CD14-positive monocyte (primary cell): ENCODE results near the gene ADGRF5. TPM values are rescaled to one million over a fixed set of nuclear protein-coding genes. Genes with fewer than 3 reads are reported as not detected.

Source experiments
- DNase-seq, 3 donors: peaks; one replicate each; pipeline ENCODE4 v3.0.0-alpha.2; 2011 to 2022
- H2AFZ ChIP-seq: 2 replicates; pipeline ENCODE4 v1.6.0; 2012; ENCODE audit warnings: mild to moderate bottlenecking, low read depth, low read length, inconsistent platforms; ENCODE audit not compliant: insufficient read depth, poor library complexity, severe bottlenecking
- H3K27ac ChIP-seq, 2 donors: 1 replicate in 1 of 2; 2 replicates in 1 of 2; pipeline ENCODE4 v1.5.1; 2012 to 2013; ENCODE audit warnings: low read length in 2 of 2, control low read depth in 1 of 2, inconsistent platforms in 1 of 2, low read depth in 1 of 2, mild to moderate bottlenecking in 1 of 2
- H3K27me3 ChIP-seq, 2 donors: one replicate each; pipeline versions ENCODE4 v1.6.0 to v1.6.1; 2011 to 2013; ENCODE audit warnings: low read length in 2 of 2; ENCODE audit not compliant: control insufficient read depth in 2 of 2, insufficient read depth in 2 of 2
- H3K36me3 ChIP-seq, 2 donors: replicated peaks in 1 of 2; 1 replicate in 1 of 2; 2 replicates in 1 of 2; pipeline versions ENCODE4 v1.5.1 to v1.6.1; 2012 to 2013; ENCODE audit warnings: low read length in 2 of 2, control low read depth in 1 of 2, inconsistent platforms in 1 of 2, mild to moderate bottlenecking in 1 of 2; ENCODE audit not compliant: insufficient read depth in 2 of 2, control insufficient read depth in 1 of 2
- H3K4me1 ChIP-seq, 2 donors: 1 replicate in 1 of 2; 2 replicates in 1 of 2; pipeline versions ENCODE4 v1.5.1 to v1.6.1; 2012 to 2013; ENCODE audit warnings: low read length in 2 of 2, control low read depth in 1 of 2, inconsistent platforms in 1 of 2, mild to moderate bottlenecking in 1 of 2, moderate library complexity in 1 of 2; ENCODE audit not compliant: insufficient read depth in 2 of 2, control insufficient read depth in 1 of 2
- H3K4me2 ChIP-seq: replicated peaks from 2 replicates; pipeline ENCODE3; 2012; ENCODE audit warnings: low read length, moderate library complexity, mild to moderate bottlenecking; ENCODE audit not compliant: poor library complexity, severe bottlenecking; ENCODE audit errors: extremely low read depth
- H3K4me3 ChIP-seq, 3 experiments: fragments of 200-600 bp in 1 of 3; sonication (generic) in 1 of 3; replicated peaks in 1 of 3; 1 replicate in 2 of 3; 2 replicates in 1 of 3; pipeline ENCODE4 v1.5.1; 2011 to 2013; ENCODE audit warnings: low read length in 3 of 3, mild to moderate bottlenecking in 3 of 3, control low read depth in 2 of 3, low read depth in 2 of 3, inconsistent platforms in 1 of 3, moderate library complexity in 1 of 3
- H3K79me2 ChIP-seq: 2 replicates; pipeline ENCODE4 v1.6.0; 2012; ENCODE audit warnings: mild to moderate bottlenecking, control low read depth, inconsistent platforms, low read length, moderate library complexity; ENCODE audit not compliant: insufficient read depth
- H3K9ac ChIP-seq: 2 replicates; pipeline ENCODE4 v1.6.0; 2017; ENCODE audit warnings: low read length, mild to moderate bottlenecking; ENCODE audit not compliant: insufficient read depth, poor library complexity, severe bottlenecking
- H3K9me3 ChIP-seq, 2 donors: replicated peaks in 1 of 2; 1 replicate in 1 of 2; 2 replicates in 1 of 2; pipeline versions ENCODE4 v1.5.1 to v1.6.1; 2012 to 2013; ENCODE audit warnings: low read length in 2 of 2, control low read depth in 1 of 2; ENCODE audit not compliant: control insufficient read depth in 1 of 2, insufficient read depth in 1 of 2
- H4K20me1 ChIP-seq: 2 replicates; pipeline ENCODE4 v1.6.0; 2012; ENCODE audit warnings: mild to moderate bottlenecking, low read length, control low read depth, moderate library complexity; ENCODE audit not compliant: insufficient read depth
- H3K27ac Mint-ChIP-seq, 7 donors: one replicate each; pipeline ENCODE4 v1.8.0; 2020; ENCODE audit warnings: mild to moderate bottlenecking in 7 of 7, mixed read lengths in 7 of 7, moderate library complexity in 6 of 7, inconsistent platforms in 2 of 7
- H3K27me3 Mint-ChIP-seq, 3 donors: one replicate each; pipeline ENCODE4 v1.8.0; 2021 to 2022; ENCODE audit warnings: low read depth in 3 of 3, mild to moderate bottlenecking in 3 of 3, mixed read lengths in 3 of 3, moderate library complexity in 3 of 3, inconsistent platforms in 1 of 3
- H3K36me3 Mint-ChIP-seq, 2 donors: one replicate each; pipeline ENCODE4 v1.8.0; 2020; ENCODE audit warnings: mixed read lengths in 2 of 2, inconsistent platforms in 1 of 2, mild to moderate bottlenecking in 1 of 2
- H3K4me1 Mint-ChIP-seq: one replicate; pipeline ENCODE4 v1.8.0; 2020; ENCODE audit warnings: mild to moderate bottlenecking, mixed read lengths
- H3K4me3 Mint-ChIP-seq, 2 donors: one replicate each; pipeline ENCODE4 v1.8.0; 2020; ENCODE audit warnings: mild to moderate bottlenecking in 2 of 2, mixed read lengths in 2 of 2, moderate library complexity in 1 of 2
- H3K9me3 Mint-ChIP-seq, 7 donors: one replicate each; pipeline ENCODE4 v1.8.0; 2020 to 2022; ENCODE audit warnings: mixed read lengths in 7 of 7, mild to moderate bottlenecking in 6 of 7, moderate library complexity in 6 of 7, inconsistent platforms in 2 of 7
- WGBS: methylation state at CpG from one replicate; pipeline ENCODE4 v1.1.5; 2013; ENCODE audit warnings: missing lambda C conversion rate; ENCODE audit not compliant: insufficient coverage; 5-methylcytosine and 5-hydroxymethylcytosine counted together
- intact Hi-C, 2 donors: fragments of 100-400 bp; cut with micrococcal nuclease; formaldehyde crosslinking; loops; one replicate each; pipeline versions ENCODE4 v1.15.0 to v1.15.1; 2023
- polyA plus RNA-seq, 3 donors: library from polyadenylated mRNA; depleted of rRNA in 1 of 3; unstranded in 2 of 3; stranded (reverse) in 1 of 3; fragments of 300-500 nt in 2 of 3; fragments of >200 nt in 1 of 3; fragmentation: Illumina TruSeq in 2 of 3; gene quantifications; 1 replicate in 2 of 3; 2 replicates in 1 of 3; pipeline ENCODE4 v1.2.3, GENCODE V29; 2012 to 2021
- TF ChIP-seq, protein P1 (sequence below): fragments of 200-600 bp; IDR thresholded peaks from one replicate; pipeline ENCODE4 v1.8.0; 2022; ENCODE audit warnings: antibody characterized with exemption, mild to moderate bottlenecking

ADGRF5 gene
- polyA plus RNA-seq, 3 donors: not detected

GRCh38 chr6:46888031-46888430 lies 33.7 kb downstream of the ADGRF5 start:
- Histone ChIP-seq H3K4me1 (no peaks in the 10 kb centered on the region), H3K9me3 (no peaks in the 10 kb centered on the region), H3K79me2 (no peaks in the 10 kb centered on the region), H4K20me1 (no peaks in the 10 kb centered on the region), H3K27me3 (no peaks in the 10 kb centered on the region), H3K36me3 (no peaks in the 10 kb centered on the region), H2AFZ (no peak overlapping the region), H3K9ac (no peak overlapping the region), H3K4me2 (no peak overlapping the region), H3K4me3 (no peak overlapping the region), H3K27ac (no peak overlapping the region)
- no peak overlapping the region for H3K4me3 Mint-ChIP-seq
- H3K27ac Mint-ChIP-seq: no peak overlapping the region
- intact Hi-C loops: no loop called here
- WGBS: 92% methylated on average over 2 of the region's 3 CpGs
- peaks cover 0 to 4% (median 0%) of the 10 kb centered on the region in 3 donors for H3K27me3 Mint-ChIP-seq
- TF ChIP-seq, protein P1, sequence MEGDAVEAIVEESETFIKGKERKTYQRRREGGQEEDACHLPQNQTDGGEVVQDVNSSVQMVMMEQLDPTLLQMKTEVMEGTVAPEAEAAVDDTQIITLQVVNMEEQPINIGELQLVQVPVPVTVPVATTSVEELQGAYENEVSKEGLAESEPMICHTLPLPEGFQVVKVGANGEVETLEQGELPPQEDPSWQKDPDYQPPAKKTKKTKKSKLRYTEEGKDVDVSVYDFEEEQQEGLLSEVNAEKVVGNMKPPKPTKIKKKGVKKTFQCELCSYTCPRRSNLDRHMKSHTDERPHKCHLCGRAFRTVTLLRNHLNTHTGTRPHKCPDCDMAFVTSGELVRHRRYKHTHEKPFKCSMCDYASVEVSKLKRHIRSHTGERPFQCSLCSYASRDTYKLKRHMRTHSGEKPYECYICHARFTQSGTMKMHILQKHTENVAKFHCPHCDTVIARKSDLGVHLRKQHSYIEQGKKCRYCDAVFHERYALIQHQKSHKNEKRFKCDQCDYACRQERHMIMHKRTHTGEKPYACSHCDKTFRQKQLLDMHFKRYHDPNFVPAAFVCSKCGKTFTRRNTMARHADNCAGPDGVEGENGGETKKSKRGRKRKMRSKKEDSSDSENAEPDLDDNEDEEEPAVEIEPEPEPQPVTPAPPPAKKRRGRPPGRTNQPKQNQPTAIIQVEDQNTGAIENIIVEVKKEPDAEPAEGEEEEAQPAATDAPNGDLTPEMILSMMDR: no peak
- peaks cover 0 to 2% (median 0%) of the 10 kb centered on the region in 7 donors for H3K9me3 Mint-ChIP-seq
- no peaks in the 10 kb centered on the region for H3K4me1 Mint-ChIP-seq
- no peaks in the 10 kb centered on the region for H3K36me3 Mint-ChIP-seq
- no peak for DNase-seq

GRCh38 chr6:46882645-46883044 lies 39.1 kb downstream of the ADGRF5 start:
- Mint-ChIP-seq H3K9me3 (peaks cover 0 to 2% (median 0%) of the 10 kb centered on the region in 7 donors), H3K27ac (no peak overlapping the region), H3K27me3 (peaks cover 0 to 2% (median 2%) of the 10 kb centered on the region in 3 donors), H3K36me3 (no peaks in the 10 kb centered on the region), H3K4me1 (no peaks in the 10 kb centered on the region), H3K4me3 (no peak overlapping the region)
- Histone ChIP-seq H3K9me3 (no peaks in the 10 kb centered on the region), H3K27ac (no peak overlapping the region), H3K4me2 (no peak overlapping the region), H2AFZ (no peak overlapping the region), H4K20me1 (no peaks in the 10 kb centered on the region), H3K4me1 (no peaks in the 10 kb centered on the region), H3K36me3 (no peaks in the 10 kb centered on the region), H3K9ac (no peak overlapping the region), H3K79me2 (no peaks in the 10 kb centered on the region), H3K27me3 (no peaks in the 10 kb centered on the region), H3K4me3 (no peak overlapping the region)
- no CpG with 5 or more reads among the region's 2 CpGs for WGBS
- DNase-seq: no peak
- intact Hi-C loops: no loop called here
- TF ChIP-seq, protein P1: no peak
